ENCODE results near the gene SRRD. TPM values are rescaled to one million over a fixed set of nuclear protein-coding genes. Genes with fewer than 3 reads are reported as not detected.

SRRD gene
- total RNA-seq, 4 donors from 2014 or later = 11.4 to 27.3 (median 13.6) TPM

GRCh38 chr22:26462641-26463040 lies 21.0 kb upstream of the SRRD start:
- no peak overlapping the region for H3K4me3 ChIP-seq
- H3K36me3 ChIP-seq = peaks cover 9 to 93% (median 36%) of the 10 kb centered on the region in 3 donors
- no peaks in the 10 kb centered on the region for H3K9me3 ChIP-seq
- DNase-seq = no peak
- no peak overlapping the region for H3K27ac ChIP-seq
- no peaks in the 10 kb centered on the region for H3K27me3 ChIP-seq
- WGBS, 2 donors = 73 to 79% methylated on average over 3 of the region's 3 CpGs
- intact Hi-C loops (cut with DNase I) = loop anchor here (10.0 kb wide), 1 partner anchor 68 kb away; no protein-coding TSS in a partner anchor
- peaks cover 0 to 17% (median 0%) of the 10 kb centered on the region in 3 donors for H3K4me1 ChIP-seq
- TF ChIP-seq POLR2A (IDR thresholded peaks at IDR 0.05) (no peak), CTCF (IDR thresholded peaks at IDR 0.05) (no peak)

GRCh38 chr22:26463101-26463661 lies 20.5 kb upstream of the SRRD start:
- Histone ChIP-seq H3K36me3 (peaks cover 9 to 93% (median 35%) of the 10 kb centered on the region in 3 donors), H3K4me1 (peaks cover 0 to 17% (median 0%) of the 10 kb centered on the region in 3 donors), H3K27me3 (no peaks in the 10 kb centered on the region), H3K4me3 (no peak overlapping the region), H3K27ac (no peak overlapping the region), H3K9me3 (no peaks in the 10 kb centered on the region)
- 83 to 84% methylated on average over 4 of the region's 10 CpGs for WGBS, 2 donors
- intact Hi-C loops (cut with DNase I) = loop anchor here (10.0 kb wide), 1 partner anchor 68 kb away; no protein-coding TSS in a partner anchor
- no peak for DNase-seq
- TF ChIP-seq POLR2A (IDR thresholded peaks at IDR 0.05) (no peak), CTCF (IDR thresholded peaks at IDR 0.05) (no peak)

DNA sequence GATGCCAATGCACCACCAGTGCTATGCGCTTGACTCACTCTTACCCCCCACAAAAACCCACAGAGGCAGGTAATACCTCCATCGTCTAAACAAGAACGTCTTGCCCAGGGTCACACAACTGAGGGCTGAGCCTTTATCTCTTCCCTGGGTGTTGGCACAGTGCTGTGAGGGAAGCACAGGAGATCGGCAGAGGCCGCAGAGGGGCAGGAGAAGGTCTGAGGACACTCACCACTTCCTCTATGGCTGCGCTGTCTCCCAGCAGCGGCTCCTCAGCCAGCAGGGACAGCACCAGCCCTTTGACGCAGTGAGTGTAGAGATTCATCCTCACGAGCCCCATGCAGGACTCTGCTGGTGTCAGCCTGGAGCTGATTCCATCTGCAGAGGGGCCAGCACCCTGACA lies 20.0 kb upstream of the SRRD start:
- Histone ChIP-seq H3K36me3 (peaks cover 9 to 93% (median 35%) of the 10 kb centered on the region in 3 donors), H3K27ac (no peak overlapping the region), H3K4me3 (no peak overlapping the region), H3K27me3 (no peaks in the 10 kb centered on the region), H3K4me1 (peaks cover 0 to 17% (median 0%) of the 10 kb centered on the region in 3 donors), H3K9me3 (no peaks in the 10 kb centered on the region)
- 82% methylated on average over 6 of the region's 9 CpGs; no CpG with 5 or more reads in 1 of the 2 donors for WGBS, 2 donors
- no peak for TF ChIP-seq CTCF (IDR thresholded peaks at IDR 0.05)
- no peak for TF ChIP-seq POLR2A (IDR thresholded peaks at IDR 0.05)
- no peak for DNase-seq
- intact Hi-C loops (cut with DNase I) = loop anchor here (10.0 kb wide), 1 partner anchor 69 kb away; no protein-coding TSS in a partner anchor

DNA sequence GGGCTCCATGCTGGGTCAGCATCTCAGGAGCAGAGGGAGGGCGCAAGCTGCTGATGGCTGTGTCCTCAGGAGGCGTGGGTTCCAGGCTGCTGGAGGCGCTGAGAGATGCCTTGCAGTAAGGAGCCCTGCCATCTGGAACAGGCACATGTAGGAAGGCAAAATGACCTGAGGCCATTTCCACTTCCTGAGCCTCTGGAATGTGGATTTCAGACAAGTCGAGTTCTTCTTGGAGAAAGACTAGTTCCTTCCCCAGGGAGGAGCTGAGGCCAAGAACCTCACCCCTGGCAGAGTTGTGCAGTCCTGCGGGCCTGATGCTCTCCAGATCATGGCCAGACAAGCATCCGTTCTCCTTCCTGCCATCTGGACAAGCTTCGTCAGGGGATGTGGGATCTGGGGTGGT lies 19.4 kb upstream of the SRRD start:
- no peak for DNase-seq
- Histone ChIP-seq H3K27ac (no peak overlapping the region), H3K9me3 (no peaks in the 10 kb centered on the region), H3K4me1 (peaks cover 0 to 17% (median 0%) of the 10 kb centered on the region in 3 donors), H3K4me3 (no peak overlapping the region), H3K27me3 (no peaks in the 10 kb centered on the region), H3K36me3 (peaks cover 9 to 93% (median 35%) of the 10 kb centered on the region in 3 donors)
- intact Hi-C loops (cut with DNase I) = loop anchor here (10.0 kb wide), 1 partner anchor 70 kb away; no protein-coding TSS in a partner anchor
- WGBS, 2 donors = 34 to 38% methylated on average over 3 to 4 of the region's 7 CpGs
- TF ChIP-seq POLR2A (IDR thresholded peaks at IDR 0.05) (no peak), CTCF (IDR thresholded peaks at IDR 0.05) (no peak)

DNA sequence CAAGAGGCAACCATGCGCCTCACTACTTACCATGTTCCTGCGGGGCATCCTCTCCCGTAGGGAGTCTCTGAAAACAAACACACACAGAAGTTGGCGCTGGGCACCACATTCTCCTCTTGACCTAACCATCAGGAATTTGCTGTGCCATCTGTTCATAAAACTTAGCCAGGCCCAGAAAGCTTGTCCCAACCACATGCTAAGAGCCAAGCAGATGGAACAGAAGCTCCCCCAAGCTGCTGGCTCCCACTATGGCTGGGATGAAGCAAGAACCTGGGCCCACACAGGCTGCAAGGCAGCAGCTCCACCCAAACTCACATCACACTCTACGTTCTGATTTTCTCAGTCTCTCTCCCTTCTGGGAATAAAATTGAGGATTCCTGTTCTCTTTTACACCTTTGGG lies 17.5 kb upstream of the SRRD start:
- Histone ChIP-seq H3K27ac (no peak overlapping the region), H3K36me3 (peaks cover 18 to 100% (median 52%) of the 10 kb centered on the region in 3 donors), H3K9me3 (no peaks in the 10 kb centered on the region), H3K4me3 (no peak overlapping the region), H3K4me1 (peaks cover 0 to 4% (median 0%) of the 10 kb centered on the region in 3 donors), H3K27me3 (no peaks in the 10 kb centered on the region)
- WGBS, 2 donors = 76 to 85% methylated on average over 5 of the region's 5 CpGs
- DNase-seq = no peak
- intact Hi-C loops (cut with DNase I) = loop anchor here (10.0 kb wide), 1 partner anchor 71 kb away; no protein-coding TSS in a partner anchor
- TF ChIP-seq POLR2A (IDR thresholded peaks at IDR 0.05) (no peak), CTCF (IDR thresholded peaks at IDR 0.05) (no peak)

Measured in esophagus squamous epithelium (tissue), 5 donors.